ENCODE data around the gene SMPD4.
A peak's percentile ranks its signal among the peaks of the same experiment; 100 is the strongest.
"Not testable (repeated sequence)": the region's sequence is repeated elsewhere in the genome, so short reads cannot be mapped to it uniquely, and the experiment has no call there.

Gene SMPD4

GRCh38 chr2:130181325-130181879 lies at the start of gene SMPD4:
Gene SMPD4 (minus strand): TSS chr2:130181602. CDS start chr2:130176592, 5,010 bp downstream.
- FAIRE-seq, result peak; percentile 94
- peak; percentile 71 for DNase-seq (ENCODE audit: extremely low spot score, insufficient read length, low read depth)

- DNase-seq (ENCODE audit: extremely low spot score, insufficient read length, low read depth); FAIRE-seq: not testable (repeated sequence)
These were observed 49.5 kb upstream of the SMPD4 start for GRCh38 chr2:130230907-130231306.

GRCh38 chr2:130230376-130230775 lies 49.0 kb upstream of the SMPD4 start:
- not testable (repeated sequence) for FAIRE-seq; DNase-seq (ENCODE audit: extremely low spot score, insufficient read length, low read depth)

GRCh38 chr2:130229161-130229510 lies 47.7 kb upstream of the SMPD4 start:
- not testable (repeated sequence) for FAIRE-seq; DNase-seq (ENCODE audit: extremely low spot score, insufficient read length, low read depth)

- DNase-seq (ENCODE audit: extremely low spot score, insufficient read length, low read depth); FAIRE-seq: not testable (repeated sequence)
These were observed 47.2 kb upstream of the SMPD4 start for GRCh38 chr2:130228467-130229160.

- not testable (repeated sequence) for FAIRE-seq; DNase-seq (ENCODE audit: extremely low spot score, insufficient read length, low read depth)
These were observed 46.6 kb upstream of the SMPD4 start for GRCh38 chr2:130228005-130228404.

GRCh38 chr2:130222523-130222922 lies 41.1 kb upstream of the SMPD4 start:
- DNase-seq (ENCODE audit: extremely low spot score, insufficient read length, low read depth), result not testable (repeated sequence)
- peak; percentile 70 for FAIRE-seq

- not testable (repeated sequence) for DNase-seq (ENCODE audit: extremely low spot score, insufficient read length, low read depth); FAIRE-seq
These were observed 39.1 kb upstream of the SMPD4 start for GRCh38 chr2:130220505-130220904.

- FAIRE-seq, result not testable (repeated sequence)
These were observed 37.7 kb upstream of the SMPD4 start for GRCh38 chr2:130219147-130219546.

GRCh38 chr2:130207051-130207450 lies 25.6 kb upstream of the SMPD4 start:
- FAIRE-seq; DNase-seq (ENCODE audit: extremely low spot score, insufficient read length, low read depth): not testable (repeated sequence)

More at GRCh38 chr2:130219147-130219546, 37.7 kb upstream of the SMPD4 start:
- DNase-seq (ENCODE audit: extremely low spot score, insufficient read length, low read depth), result not testable (repeated sequence)

- FAIRE-seq; DNase-seq (ENCODE audit: extremely low spot score, insufficient read length, low read depth): not testable (repeated sequence)
These were observed 21.7 kb upstream of the SMPD4 start for GRCh38 chr2:130203150-130203549.

GRCh38 chr2:130202518-130202917 lies 21.1 kb upstream of the SMPD4 start:
- not testable (repeated sequence) for FAIRE-seq

GRCh38 chr2:130198343-130198742 lies 16.9 kb upstream of the SMPD4 start, which contains the start of gene TUBA3E:
Gene TUBA3E (minus strand): TSS chr2:130198439. CDS start chr2:130198360, 79 bp downstream.
- DNase-seq (ENCODE audit: extremely low spot score, insufficient read length, low read depth), result no peak
- FAIRE-seq, result no peak

More at GRCh38 chr2:130202518-130202917, 21.1 kb upstream of the SMPD4 start:
- DNase-seq (ENCODE audit: extremely low spot score, insufficient read length, low read depth), result not testable (repeated sequence)

- not testable (repeated sequence) for DNase-seq (ENCODE audit: extremely low spot score, insufficient read length, low read depth); FAIRE-seq
These were observed 14.7 kb upstream of the SMPD4 start for GRCh38 chr2:130196052-130196451.

GRCh38 chr2:130195089-130195635 lies 13.8 kb upstream of the SMPD4 start:
- FAIRE-seq; DNase-seq (ENCODE audit: extremely low spot score, insufficient read length, low read depth): not testable (repeated sequence)

- DNase-seq (ENCODE audit: extremely low spot score, insufficient read length, low read depth); FAIRE-seq: not testable (repeated sequence)
These were observed 12.4 kb upstream of the SMPD4 start for GRCh38 chr2:130193824-130194223.

GRCh38 chr2:130192451-130192850 lies 11.0 kb upstream of the SMPD4 start:
- DNase-seq (ENCODE audit: extremely low spot score, insufficient read length, low read depth); FAIRE-seq: not testable (repeated sequence)

- FAIRE-seq; DNase-seq (ENCODE audit: extremely low spot score, insufficient read length, low read depth): not testable (repeated sequence)
These were observed 9.9 kb upstream of the SMPD4 start for GRCh38 chr2:130191319-130191718.

- FAIRE-seq (no peak), DNase-seq (ENCODE audit: extremely low spot score, insufficient read length, low read depth) (no peak)
These were observed 8.8 kb upstream of the SMPD4 start for GRCh38 chr2:130190237-130190636.

- FAIRE-seq; DNase-seq (ENCODE audit: extremely low spot score, insufficient read length, low read depth): not testable (repeated sequence)
These were observed 7.6 kb upstream of the SMPD4 start for GRCh38 chr2:130188958-130189357.

All from GM18507 (cell line).